Measurements from ENCODE around the gene DTNBP1.

DTNBP1 gene

DNA sequence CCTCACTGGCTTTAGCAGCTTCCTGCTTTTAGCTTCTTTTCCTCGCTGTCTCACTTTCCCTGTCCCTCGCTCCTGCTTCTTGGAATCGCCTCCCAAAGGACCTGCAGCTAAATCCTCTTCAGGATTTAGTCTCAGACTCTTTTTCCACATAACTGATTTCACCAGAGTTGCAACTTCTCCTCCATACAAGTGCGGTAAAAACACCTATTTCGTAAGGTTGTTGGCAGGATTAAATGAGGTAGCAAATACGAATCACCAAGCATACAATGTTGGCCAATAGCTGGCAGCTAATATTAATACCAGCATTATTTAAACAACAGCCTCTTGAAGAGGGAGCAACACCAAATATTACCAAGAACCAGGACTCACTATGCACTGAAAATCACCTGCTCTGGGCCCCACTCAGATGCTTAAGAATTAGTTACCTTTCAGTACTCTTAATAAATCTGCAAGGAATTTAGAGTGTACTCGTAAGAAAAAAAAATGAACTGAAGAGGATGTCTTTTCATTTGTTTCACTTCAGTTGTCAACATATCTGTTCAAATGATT, 123.0 kb downstream of the DTNBP1 start:
- TF ChIP-seq, protein P1, sequence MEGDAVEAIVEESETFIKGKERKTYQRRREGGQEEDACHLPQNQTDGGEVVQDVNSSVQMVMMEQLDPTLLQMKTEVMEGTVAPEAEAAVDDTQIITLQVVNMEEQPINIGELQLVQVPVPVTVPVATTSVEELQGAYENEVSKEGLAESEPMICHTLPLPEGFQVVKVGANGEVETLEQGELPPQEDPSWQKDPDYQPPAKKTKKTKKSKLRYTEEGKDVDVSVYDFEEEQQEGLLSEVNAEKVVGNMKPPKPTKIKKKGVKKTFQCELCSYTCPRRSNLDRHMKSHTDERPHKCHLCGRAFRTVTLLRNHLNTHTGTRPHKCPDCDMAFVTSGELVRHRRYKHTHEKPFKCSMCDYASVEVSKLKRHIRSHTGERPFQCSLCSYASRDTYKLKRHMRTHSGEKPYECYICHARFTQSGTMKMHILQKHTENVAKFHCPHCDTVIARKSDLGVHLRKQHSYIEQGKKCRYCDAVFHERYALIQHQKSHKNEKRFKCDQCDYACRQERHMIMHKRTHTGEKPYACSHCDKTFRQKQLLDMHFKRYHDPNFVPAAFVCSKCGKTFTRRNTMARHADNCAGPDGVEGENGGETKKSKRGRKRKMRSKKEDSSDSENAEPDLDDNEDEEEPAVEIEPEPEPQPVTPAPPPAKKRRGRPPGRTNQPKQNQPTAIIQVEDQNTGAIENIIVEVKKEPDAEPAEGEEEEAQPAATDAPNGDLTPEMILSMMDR (IDR thresholded peaks at IDR 0.05; ENCODE audit: low read depth, low read length), result no peak
- peak in 1 of 2 donors; percentile 44 for DNase-seq (ENCODE audit: low read depth in 2 of 2)
- H3K4me3 ChIP-seq (replicated peaks in 1 of 2; ENCODE audit: low read depth in 2 of 2, low read length in 2 of 2), result no peak overlapping the region

DNA sequence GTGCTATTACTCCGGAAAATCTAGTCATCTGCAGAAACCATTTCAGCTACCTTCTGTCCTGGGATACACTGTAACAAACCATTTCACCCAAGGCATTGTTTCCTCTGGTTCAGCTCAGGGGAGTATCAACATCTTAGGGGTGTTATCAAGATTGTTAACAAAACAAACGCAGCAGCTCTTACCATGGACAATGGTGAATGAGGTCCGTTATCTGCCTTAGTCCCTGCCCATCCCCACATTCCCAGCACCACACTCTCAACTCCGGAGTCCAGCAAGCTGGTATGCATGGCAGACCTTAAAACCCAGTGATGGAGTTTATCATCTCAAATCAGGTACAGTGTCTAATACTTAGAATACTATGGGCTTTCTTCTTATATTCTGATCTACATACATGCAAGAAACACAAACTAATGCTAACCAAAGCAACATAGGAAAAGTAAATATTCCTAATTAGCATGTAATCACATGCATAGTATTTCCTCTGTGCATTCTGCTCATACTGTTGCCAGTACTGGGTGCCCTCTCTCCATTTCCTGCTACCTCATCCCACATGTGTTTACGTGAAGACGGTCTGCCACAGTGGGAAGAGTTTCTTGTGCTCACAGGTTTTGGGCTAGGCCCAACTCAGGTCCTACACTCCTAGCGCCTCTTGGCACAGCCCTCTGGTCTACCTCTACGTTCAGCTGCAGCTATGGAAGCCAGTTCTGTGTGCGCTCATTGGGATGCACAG, 123.9 kb downstream of the DTNBP1 start:
- H3K4me3 ChIP-seq (replicated peaks in 1 of 2; ENCODE audit: low read depth in 2 of 2, low read length in 2 of 2), result no peak overlapping the region
- TF ChIP-seq, protein P1 (IDR thresholded peaks at IDR 0.05; ENCODE audit: low read depth, low read length), result no peak
- no peak for DNase-seq (ENCODE audit: low read depth in 2 of 2)

DNA sequence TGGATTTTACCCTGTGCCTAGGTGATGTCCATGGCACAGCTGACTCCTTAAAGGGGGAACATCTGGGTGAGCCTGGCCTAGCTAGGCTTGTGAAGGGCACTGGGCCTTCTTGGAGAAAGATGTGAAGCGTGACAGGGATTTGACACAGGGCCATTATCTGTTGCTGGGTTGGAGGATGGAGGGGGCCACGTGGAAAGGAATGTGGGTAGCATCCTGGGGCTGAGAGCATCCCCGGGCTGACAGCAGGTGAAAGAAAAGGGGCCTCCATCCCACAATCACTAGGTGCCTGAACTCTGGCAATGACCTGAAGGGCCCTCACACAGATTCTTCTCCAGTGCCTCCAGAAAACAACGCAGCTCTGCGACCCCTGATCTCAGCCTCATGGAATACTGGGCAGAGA, 124.7 kb downstream of the DTNBP1 start:
- DNase-seq (ENCODE audit: low read depth in 2 of 2), result no peak
- TF ChIP-seq, protein P1 (IDR thresholded peaks at IDR 0.05; ENCODE audit: low read depth, low read length), result no peak
- H3K4me3 ChIP-seq (replicated peaks in 1 of 2; ENCODE audit: low read depth in 2 of 2, low read length in 2 of 2), result no peak overlapping the region

DNA sequence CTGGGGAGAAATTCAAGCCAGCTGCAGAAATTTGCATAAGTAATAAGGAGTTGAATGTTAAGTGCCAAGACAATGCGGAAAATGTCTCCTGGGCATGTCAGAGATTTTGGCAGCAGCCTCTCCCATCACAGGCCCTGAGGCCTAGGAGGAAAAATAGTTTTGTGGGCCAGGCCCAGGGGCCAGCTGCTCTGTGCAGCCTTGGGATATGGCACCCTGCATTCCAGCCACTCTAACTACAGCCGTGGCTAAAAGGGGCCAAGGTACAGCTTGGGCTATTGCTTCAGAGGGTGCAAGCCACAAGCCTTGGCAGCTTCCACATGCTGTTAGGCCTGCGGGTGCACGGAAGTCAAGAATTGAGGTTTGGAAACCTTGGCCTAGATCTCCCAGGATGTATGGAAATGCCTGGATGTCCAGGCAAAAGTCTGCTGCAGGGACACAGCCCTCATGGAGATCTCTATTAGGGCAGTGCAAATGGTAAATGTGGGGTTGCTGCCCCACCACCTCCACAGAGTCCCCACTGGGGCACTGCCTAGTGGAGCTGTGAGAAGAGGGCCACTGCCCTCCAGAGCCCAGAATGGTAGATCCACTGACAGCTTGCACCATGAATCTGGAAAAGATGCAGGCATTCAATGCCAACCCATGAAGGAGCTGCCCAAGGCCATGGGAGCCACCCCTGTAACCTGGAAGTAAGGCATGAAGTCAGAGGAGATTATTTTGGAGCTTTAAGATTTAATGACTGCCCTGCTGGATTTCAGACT, 126.5 kb downstream of the DTNBP1 start:
- TF ChIP-seq, protein P1 (IDR thresholded peaks at IDR 0.05; ENCODE audit: low read depth, low read length), result no peak
- H3K4me3 ChIP-seq (replicated peaks in 1 of 2; ENCODE audit: low read depth in 2 of 2, low read length in 2 of 2), result no peak overlapping the region
- no peak for DNase-seq (ENCODE audit: low read depth in 2 of 2)

DNA sequence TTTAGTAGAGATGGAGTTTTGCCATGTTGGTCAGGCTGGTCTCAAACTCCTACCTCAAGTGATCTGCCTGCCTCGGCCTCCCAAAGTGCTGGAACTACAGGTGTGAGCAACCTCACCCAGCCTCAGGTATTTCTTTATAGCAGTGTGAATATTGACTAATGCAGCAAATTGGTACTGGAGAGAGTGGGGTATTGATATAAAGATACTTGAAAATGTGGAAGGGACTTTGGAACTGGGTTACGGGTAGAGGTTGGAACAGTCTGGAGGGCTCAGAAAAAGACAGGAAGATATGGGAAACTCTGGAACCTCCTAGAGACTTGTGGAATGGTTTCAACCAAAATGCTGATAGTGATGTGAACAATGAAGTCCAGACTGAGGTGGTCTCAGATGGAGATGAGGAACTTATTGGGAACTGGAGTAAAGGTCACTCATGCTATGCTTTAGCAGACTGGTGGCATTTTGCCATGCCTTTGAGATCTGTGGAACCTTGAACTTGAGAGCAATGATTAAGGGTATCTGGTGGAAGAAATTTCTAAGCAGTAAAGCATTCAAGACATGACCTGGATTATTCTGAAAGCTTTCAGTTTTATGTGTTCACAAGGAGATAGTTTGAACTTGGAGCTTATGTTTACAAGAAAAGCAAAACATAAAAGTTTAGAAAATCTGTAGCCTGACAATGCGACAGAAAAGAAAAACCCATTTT, 127.2 kb downstream of the DTNBP1 start:
- no peak overlapping the region for H3K4me3 ChIP-seq (replicated peaks in 1 of 2; ENCODE audit: low read depth in 2 of 2, low read length in 2 of 2)
- DNase-seq (ENCODE audit: low read depth in 2 of 2), result no peak
- TF ChIP-seq, protein P1 (IDR thresholded peaks at IDR 0.05; ENCODE audit: low read depth, low read length), result no peak

DNA sequence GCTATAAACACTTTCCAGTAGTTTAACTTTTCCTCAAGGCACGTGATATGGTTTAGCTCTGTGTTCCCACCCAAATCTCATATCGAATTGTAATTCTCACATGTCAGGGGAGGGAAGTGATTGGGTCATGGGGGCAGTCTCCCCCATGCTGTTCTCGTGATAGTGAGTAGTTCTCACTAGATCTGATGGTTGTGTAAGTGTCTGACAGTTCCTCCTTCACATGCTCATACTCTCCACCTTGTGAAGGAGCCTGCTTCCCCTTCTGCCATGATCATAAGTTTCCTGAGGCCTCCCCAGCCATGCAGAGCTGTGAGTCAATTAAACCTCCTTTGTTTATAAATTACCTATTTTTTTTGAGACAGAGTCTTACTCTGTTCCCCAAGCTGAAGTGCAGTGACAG, 127.9 kb downstream of the DTNBP1 start:
- no peak for DNase-seq (ENCODE audit: low read depth in 2 of 2)
- TF ChIP-seq, protein P1 (IDR thresholded peaks at IDR 0.05; ENCODE audit: low read depth, low read length), result no peak
- H3K4me3 ChIP-seq (replicated peaks in 1 of 2; ENCODE audit: low read depth in 2 of 2, low read length in 2 of 2), result no peak overlapping the region
